Measurements from ENCODE around the gene PNPLA6. TPM values are rescaled to one million over a fixed set of nuclear protein-coding genes. Genes with fewer than 3 reads are reported as not detected.

The PNPLA6 gene
- total and polyA plus RNA-seq, 10 of the 15 experiments (the other 5 are each of a cell fraction or from before 2014, with no cell fraction given), result 0.95 to 105 (median 40.0) TPM

DNA sequence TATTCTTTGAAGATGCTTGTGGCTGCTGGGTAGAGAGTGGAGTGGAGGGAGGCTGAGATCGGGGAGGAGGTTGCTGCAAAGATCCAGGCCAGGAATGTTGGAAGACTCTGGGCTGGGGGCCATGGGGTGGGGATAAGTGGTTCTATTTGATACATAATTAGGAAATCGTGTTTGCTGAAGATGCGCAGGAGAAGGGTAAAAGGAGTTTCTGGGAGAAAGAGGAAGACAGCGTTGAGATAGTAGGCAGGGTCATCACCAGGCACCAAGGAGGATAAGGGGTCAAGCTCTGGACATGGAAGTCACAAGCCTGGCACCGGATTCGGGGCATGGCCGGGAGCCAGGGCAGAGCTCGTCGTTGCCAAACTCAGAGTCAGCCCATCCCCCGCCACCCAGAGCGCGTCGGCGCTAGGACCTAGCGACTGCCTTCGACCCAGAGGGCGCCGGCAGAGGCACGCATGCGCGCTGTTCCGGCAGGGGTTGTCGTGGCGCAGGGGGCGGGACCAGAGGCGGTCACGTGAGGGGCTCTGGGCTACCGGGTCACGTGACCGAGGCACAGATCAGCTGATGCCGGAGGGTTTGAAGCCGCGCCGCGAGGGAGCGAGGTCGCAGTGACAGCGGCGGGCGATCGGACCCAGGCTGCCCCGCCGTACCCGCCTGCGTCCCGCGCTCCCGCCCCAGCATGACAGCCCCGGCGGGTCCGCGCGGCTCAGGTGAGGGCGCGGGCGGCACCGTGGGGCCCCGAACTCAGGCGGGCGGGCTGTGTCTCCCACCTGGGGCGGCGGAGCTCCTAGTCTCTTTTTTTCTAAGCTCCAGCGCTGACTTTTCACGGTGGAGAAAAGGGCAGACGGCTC lies 13.2 kb upstream of the PNPLA6 start, which contains the start of gene MCOLN1 (continued):
- TF ChIP-seq ZNF207 (IDR thresholded peaks at IDR 0.05; ENCODE audit: borderline replicate concordance) (peak; percentile 91), IKZF2 (IDR thresholded peaks at IDR 0.05) (peak in 1 of 2 experiments; percentile 30; a peak in 2 of 4 replicates), KLF5 (IDR thresholded peaks at IDR 0.05; ENCODE audit: partially characterized antibody) (peak; percentile 73), PML (IDR thresholded peaks at IDR 0.05; ENCODE audit: low read length) (no peak), ZNF217 (IDR thresholded peaks at IDR 0.05) (no peak), RAD51 (IDR thresholded peaks at IDR 0.05) (peak; percentile 100), ZNF24 (IDR thresholded peaks at IDR 0.05) (peak; percentile 13; the same call in 1 of the 2 replicates), SP1 (IDR thresholded peaks at IDR 0.05; ENCODE audit: low read depth, low read length) (peak; percentile 91), NFYB (IDR thresholded peaks at IDR 0.05; ENCODE audit: insufficient read depth, low read depth, low read length) (no peak), WRNIP1 (IDR thresholded peaks at IDR 0.05; ENCODE audit: borderline replicate concordance, low read depth, low read length) (no peak), CREM (IDR thresholded peaks at IDR 0.05; ENCODE audit: low read depth) (peak; percentile 74), TCF3 (IDR thresholded peaks at IDR 0.05; ENCODE audit: borderline replicate concordance, insufficient read depth, low read depth, low read length) (0 out of 2 replicates have a peak, but pooled peaks have one; percentile 32), ASH2L (IDR thresholded peaks at IDR 0.05; ENCODE audit: borderline replicate concordance, low read depth) (no peak), ZZZ3 (IDR thresholded peaks at IDR 0.05; ENCODE audit: control insufficient read depth, insufficient read length, low read depth) (no peak), BMI1 (IDR thresholded peaks at IDR 0.05; ENCODE audit: borderline replicate concordance) (no peak), MXI1 (IDR thresholded peaks at IDR 0.05; ENCODE audit: low read depth, low read length) (peak; percentile 92), LARP7 (IDR thresholded peaks at IDR 0.05) (peak; percentile 94), SMARCA5 (IDR thresholded peaks at IDR 0.05) (no peak), MTA3 (IDR thresholded peaks at IDR 0.05; ENCODE audit: borderline replicate concordance, low read length) (no peak), MEF2B (IDR thresholded peaks at IDR 0.05; ENCODE audit: partially characterized antibody, poor library complexity, severe bottlenecking) (peak; percentile 70)
- TF ChIP-seq, protein P1, sequence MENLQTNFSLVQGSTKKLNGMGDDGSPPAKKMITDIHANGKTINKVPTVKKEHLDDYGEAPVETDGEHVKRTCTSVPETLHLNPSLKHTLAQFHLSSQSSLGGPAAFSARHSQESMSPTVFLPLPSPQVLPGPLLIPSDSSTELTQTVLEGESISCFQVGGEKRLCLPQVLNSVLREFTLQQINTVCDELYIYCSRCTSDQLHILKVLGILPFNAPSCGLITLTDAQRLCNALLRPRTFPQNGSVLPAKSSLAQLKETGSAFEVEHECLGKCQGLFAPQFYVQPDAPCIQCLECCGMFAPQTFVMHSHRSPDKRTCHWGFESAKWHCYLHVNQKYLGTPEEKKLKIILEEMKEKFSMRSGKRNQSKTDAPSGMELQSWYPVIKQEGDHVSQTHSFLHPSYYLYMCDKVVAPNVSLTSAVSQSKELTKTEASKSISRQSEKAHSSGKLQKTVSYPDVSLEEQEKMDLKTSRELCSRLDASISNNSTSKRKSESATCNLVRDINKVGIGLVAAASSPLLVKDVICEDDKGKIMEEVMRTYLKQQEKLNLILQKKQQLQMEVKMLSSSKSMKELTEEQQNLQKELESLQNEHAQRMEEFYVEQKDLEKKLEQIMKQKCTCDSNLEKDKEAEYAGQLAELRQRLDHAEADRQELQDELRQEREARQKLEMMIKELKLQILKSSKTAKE (IDR thresholded peaks at IDR 0.05; ENCODE audit: low read depth, poor library complexity, severe bottlenecking), result no peak
- TF ChIP-seq, protein P2, sequence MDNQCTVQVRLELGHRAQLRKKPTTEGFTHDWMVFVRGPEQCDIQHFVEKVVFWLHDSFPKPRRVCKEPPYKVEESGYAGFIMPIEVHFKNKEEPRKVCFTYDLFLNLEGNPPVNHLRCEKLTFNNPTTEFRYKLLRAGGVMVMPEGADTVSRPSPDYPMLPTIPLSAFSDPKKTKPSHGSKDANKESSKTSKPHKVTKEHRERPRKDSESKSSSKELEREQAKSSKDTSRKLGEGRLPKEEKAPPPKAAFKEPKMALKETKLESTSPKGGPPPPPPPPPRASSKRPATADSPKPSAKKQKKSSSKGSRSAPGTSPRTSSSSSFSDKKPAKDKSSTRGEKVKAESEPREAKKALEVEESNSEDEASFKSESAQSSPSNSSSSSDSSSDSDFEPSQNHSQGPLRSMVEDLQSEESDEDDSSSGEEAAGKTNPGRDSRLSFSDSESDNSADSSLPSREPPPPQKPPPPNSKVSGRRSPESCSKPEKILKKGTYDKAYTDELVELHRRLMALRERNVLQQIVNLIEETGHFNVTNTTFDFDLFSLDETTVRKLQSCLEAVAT (IDR thresholded peaks at IDR 0.05), result peak; percentile 82
- TF ChIP-seq, protein P3, sequence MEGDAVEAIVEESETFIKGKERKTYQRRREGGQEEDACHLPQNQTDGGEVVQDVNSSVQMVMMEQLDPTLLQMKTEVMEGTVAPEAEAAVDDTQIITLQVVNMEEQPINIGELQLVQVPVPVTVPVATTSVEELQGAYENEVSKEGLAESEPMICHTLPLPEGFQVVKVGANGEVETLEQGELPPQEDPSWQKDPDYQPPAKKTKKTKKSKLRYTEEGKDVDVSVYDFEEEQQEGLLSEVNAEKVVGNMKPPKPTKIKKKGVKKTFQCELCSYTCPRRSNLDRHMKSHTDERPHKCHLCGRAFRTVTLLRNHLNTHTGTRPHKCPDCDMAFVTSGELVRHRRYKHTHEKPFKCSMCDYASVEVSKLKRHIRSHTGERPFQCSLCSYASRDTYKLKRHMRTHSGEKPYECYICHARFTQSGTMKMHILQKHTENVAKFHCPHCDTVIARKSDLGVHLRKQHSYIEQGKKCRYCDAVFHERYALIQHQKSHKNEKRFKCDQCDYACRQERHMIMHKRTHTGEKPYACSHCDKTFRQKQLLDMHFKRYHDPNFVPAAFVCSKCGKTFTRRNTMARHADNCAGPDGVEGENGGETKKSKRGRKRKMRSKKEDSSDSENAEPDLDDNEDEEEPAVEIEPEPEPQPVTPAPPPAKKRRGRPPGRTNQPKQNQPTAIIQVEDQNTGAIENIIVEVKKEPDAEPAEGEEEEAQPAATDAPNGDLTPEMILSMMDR (IDR thresholded peaks at IDR 0.05 in 2 of 3, conservative IDR thresholded peaks at IDR 0.05 in 1 of 3; ENCODE audit: control insufficient read depth in 2 of 3, extremely low read depth in 1 of 3, insufficient read depth in 1 of 3, low read depth in 3 of 3, low read length in 3 of 3), result no peak
- TF ChIP-seq, protein P4, sequence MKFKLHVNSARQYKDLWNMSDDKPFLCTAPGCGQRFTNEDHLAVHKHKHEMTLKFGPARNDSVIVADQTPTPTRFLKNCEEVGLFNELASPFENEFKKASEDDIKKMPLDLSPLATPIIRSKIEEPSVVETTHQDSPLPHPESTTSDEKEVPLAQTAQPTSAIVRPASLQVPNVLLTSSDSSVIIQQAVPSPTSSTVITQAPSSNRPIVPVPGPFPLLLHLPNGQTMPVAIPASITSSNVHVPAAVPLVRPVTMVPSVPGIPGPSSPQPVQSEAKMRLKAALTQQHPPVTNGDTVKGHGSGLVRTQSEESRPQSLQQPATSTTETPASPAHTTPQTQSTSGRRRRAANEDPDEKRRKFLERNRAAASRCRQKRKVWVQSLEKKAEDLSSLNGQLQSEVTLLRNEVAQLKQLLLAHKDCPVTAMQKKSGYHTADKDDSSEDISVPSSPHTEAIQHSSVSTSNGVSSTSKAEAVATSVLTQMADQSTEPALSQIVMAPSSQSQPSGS (IDR thresholded peaks at IDR 0.05; ENCODE audit: low read length), result no peak

Measured in GM12878 (cell line).